GM18520 (cell line): ENCODE results near the gene PPT2.

Experiments used
- ATAC-seq: cut with Tn5 transposase; IDR thresholded peaks from one replicate; pipeline ENCODE4 v1.9.1; 2021; ENCODE audit not compliant: unreplicated experiment

The PPT2 gene

GRCh38 chr6:32153564-32154513, at the start of gene PPT2:
Gene PPT2, plus strand, starts transcription at chr6:32154141. Its CDS starts 454 bp downstream, at chr6:32154595.
- ATAC-seq = no peak

DNA sequence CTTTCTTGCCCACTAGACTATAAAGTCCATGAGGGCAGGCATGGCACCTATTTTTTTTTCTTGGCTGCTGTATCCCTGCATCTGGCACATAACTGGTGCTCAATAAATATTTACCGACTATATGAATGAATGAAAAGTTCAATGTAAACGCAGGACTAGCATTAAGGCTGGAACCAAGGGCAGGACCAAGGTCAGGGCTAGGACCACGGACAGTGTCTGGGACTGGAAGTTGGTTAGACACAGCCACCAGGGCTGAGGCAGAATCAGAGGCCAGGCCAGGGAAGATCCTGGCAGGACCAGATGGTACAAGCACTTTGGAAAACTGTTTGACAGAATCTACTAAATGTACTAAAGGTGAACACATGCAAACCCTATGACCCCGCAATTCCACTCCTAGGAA, 48.5 kb upstream of the PPT2 start:
- no peak for ATAC-seq

GRCh38 chr6:32107406-32107805, 46.5 kb upstream of the PPT2 start:
- no peak for ATAC-seq

DNA sequence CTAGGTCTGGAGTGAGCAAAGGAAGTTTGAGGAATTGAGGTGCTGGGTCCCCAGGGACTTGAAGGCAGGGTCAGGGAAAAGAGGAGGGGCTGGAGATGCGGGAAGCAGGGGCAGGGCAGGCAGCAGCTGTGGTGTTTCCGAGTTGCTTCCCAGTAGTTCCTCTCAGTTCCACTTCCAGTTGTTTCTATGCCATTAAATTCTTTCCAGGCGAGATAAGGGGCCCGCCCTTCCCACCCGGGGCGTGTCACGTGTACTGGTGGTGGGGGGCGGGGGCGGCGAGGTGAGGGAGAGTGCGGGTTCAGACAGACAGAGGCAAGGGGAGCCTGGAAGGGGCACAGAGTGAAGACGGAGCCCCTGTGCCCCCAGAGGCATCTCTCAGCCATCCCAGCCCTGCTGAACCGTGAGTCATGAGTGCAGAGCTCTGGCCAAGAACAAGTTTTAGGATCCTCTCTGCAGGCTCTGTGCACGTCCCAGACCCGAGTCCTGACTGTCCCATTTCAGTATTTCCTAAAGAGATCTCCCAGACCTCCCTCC, 45.8 kb upstream of the PPT2 start:
- no peak for ATAC-seq

DNA sequence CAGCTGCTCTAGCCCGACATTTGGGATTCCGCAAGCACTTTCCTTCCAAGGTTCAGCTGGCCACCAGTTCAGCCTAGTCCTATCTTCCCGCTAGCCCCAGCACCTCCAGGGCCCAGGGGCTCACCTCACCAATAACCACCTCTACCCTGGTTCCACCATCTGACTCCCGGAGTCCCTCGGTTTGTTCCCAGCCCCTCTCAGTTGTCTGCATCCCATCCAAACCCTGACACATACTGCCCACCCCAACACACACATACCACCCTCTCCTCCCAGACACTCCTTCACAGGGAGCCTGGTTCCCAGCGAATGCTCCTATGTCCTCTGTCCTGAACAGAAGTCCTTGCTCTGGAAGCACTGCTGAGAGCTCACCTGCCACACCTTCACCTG, 45.2 kb upstream of the PPT2 start:
- ATAC-seq = no peak

DNA sequence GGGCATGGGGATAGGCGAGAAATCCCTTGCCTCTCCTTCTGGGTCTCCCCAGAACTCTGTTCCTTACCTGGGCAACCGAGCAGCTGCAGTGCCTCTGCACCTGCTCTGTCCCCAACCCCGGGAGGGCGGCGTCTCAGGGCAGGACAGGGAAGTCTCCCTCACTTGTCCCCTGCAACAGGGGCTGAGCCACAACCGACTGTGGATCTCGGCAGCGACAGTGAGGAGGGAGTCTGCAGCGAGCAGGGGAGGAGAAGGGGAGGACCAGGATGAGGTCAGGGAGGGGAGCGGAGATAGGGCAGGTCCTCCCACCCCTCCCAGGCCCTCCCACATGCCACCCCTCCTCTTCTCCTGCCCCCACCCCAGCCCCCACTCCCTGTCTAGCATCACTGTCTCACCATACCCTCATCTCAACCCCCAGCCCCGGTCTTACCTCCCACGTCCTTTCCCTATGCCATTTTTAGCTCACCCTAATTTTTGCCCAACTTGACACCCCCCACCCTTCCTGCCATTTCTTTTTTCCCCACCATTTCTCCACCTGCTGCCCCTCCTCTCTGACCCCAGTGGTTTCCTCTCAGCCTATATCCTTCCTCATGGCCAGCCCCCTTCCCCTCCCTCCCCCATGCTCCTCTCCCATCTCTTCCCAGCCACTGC, 44.7 kb upstream of the PPT2 start, which contains the start of gene TNXB:
Gene TNXB, minus strand, starts transcription at position 225 of the 651 bp plus-strand sequence. CDS start 11,140 bp downstream, outside the sequence.
- ATAC-seq = no peak

- ATAC-seq = no peak
Measured at GRCh38 chr6:32109765-32110160, 44.2 kb upstream of the PPT2 start.

DNA sequence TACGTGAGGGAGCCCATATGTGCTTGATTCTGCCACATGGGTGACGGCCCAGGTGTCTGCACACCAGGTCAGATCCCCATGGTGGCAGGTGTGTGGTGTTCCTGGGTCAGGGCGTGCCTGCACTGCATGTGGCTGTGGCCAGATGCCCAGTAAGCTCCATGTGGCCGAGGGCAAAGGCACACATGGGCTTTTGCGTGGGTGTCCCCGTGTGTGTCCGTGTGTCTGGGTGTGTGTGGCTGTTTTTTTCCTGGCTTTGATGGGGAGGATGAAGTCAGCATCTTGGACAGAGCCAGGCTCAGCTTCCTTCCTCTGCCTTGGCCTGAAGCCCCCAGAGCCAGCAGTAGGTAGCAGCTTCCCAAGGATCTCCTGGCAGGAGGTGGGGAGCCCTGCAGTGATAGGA, 43.3 kb upstream of the PPT2 start:
- ATAC-seq = no peak

DNA sequence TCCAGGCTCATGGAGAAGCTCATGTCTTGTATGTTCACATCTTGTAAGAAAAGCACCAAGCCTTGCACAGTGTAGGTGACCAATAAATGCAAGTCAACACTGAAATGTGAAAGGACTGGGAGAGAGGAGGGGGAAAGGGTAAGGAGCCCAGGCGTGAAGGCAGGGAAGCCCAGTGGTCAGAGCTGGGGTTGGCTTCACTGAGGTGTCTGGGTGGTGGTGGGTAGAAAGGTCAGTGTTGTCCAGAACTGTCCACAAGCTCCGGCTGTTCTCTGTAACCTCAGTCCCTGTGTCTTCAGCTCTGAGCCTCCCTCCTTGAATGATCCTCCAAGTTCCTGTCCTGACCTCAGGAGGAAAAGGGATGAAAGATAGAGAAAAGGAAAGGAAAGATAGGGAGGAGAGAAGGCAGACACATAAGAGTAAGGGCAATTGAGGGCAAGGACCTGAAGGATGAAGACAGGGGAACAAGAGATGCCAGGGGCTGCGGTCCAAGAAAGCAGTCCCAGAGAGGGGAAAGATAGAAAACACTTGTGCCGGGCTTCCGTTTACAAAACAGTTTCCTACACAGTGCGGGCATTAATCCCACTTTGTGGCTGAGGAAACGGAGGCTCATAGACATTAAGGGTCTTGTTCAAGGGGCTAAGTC, 42.4 kb upstream of the PPT2 start:
- ATAC-seq = no peak

DNA sequence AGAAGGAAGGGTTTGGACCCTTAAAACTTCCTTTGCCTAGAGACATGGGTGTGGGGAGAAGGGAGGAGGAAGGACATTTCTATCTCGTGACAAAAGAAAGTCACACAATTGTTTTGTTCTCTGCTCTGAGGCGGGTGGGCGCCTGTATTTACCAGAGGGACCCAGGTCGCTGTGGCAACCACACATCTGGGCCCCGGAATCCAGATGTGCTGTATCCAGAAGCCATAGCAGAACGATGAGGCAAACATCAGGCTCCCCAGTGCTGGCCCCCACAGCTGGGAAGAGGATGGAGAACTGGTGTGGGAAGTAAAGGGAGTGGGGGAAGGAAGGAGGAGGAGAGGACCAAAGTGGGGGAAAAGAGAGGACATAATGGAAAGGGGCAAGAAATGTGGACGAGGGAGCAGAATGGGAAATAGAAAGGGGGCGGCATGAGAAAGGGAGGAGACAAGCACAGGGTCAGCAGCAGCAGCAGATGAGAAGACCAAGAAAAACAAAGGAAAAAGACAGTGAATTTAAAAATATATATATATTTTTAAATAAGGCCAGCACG, 41.4 kb upstream of the PPT2 start:
- no peak for ATAC-seq

DNA sequence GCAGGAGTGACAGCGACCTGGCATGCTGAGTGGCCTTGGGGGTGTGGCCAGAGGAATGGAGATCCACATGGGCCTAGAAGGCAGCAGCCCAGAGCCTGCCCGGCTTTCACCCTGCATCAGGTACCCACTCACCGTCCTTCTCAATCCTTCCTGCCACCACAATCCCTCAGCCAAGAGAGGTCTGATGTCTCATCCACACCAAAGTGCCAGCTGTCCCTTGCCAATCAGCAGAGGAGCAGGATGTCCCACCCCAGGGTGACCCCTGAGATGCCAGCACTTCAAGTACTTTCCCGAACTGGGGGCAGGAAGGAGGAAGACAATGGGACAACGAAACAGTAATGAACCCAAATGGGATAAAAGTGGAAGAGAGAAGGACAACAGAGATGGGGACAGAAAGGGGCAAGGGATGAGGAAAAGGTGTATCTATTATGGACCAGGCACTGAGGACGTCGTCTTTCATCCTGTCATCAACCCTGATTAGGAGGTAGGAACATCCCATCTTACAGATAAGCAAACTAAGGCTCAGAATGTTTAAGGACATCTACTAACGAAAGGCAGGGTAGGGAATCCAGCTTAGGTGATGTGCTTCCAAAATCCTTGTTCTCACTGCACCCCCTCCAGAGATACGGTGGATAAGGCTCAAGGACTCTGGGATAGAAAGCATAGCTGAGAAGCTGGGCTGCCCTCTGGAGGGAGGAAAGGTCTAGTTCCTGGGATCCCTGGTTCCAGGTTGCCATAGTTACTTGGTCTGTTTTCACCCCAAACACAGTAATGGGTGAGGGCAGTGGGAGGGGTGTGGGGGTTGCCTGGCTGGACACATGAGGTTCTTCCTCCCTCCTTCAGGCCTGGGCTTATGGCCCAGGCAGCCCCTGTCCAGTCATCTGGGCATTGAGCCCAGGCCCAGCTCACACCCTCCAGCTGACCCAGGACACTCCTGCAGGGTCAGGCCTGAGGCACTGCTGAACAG, 40.3 kb upstream of the PPT2 start:
- no peak for ATAC-seq

- ATAC-seq = no peak
Measured at GRCh38 chr6:32114796-32115195, 39.1 kb upstream of the PPT2 start.

DNA sequence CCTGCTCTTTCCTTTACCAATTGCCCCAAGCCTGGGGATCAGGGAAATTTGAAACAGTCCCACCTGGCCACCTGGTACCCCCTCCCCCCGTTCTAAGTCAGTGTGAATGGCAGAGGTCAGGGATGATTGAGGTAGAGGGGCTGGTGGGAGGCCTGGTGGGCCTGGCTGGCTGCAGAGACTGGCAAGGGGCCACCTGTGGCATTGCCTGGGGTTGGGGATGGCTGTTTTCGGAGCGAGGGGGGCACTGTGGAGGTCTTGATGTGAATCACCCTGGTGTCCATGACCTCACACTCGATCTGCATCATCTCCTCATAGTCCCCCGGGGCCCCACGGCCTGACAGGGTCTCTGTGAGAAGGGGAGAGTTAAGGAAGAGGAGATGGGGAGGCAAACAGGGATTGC, 38.3 kb upstream of the PPT2 start:
- no peak for ATAC-seq

- ATAC-seq = no peak
Measured at GRCh38 chr6:32116674-32117073, 37.3 kb upstream of the PPT2 start.

DNA sequence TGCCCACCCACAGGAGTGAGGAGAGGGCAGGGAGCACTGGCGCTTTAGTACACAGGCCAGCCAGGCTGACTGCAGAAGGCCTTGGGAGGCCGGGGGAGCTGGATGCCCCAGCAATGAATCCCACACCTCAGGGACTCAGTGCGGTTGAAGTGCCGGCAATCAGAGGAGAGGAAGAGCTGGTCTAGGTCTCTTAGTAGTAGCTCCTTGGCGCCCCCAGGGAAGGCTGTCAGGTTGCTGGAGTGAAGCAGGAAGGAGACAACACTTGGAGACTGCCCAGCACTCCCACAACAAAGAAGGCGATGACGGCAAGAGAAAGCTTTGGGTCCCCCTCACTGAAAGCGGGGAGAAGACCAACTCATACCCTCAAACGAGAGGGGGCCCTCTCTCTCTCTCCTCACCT, 36.5 kb upstream of the PPT2 start:
- no peak for ATAC-seq

- ATAC-seq = no peak
Measured at GRCh38 chr6:32118782-32119628, 34.9 kb upstream of the PPT2 start.

DNA sequence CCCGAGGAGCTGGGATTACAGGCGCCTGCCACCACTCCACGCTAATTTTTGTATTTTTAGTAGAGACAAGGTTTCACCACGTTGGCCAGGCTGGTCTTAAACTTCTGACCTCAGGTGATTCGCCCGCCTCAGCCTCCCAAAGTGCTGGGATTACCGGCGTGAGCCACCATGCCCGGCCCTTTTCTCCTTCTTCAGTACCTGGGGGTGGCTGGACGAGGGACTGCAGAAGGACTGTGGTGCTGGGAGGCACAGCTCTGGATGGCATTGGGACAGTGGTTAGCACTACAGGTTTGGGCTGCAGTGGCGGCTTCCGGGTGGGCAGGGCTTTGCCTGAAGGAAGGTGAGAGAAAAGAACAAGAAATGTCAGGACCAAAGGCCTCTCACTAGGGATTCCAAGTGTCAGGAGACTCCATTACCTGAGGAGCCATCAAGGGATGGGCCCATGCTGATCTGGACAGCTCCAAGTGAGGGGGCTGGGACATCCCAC, 33.3 kb upstream of the PPT2 start:
- no peak for ATAC-seq

- no peak for ATAC-seq
Measured at GRCh38 chr6:32123681-32124080, 30.3 kb upstream of the PPT2 start.

DNA sequence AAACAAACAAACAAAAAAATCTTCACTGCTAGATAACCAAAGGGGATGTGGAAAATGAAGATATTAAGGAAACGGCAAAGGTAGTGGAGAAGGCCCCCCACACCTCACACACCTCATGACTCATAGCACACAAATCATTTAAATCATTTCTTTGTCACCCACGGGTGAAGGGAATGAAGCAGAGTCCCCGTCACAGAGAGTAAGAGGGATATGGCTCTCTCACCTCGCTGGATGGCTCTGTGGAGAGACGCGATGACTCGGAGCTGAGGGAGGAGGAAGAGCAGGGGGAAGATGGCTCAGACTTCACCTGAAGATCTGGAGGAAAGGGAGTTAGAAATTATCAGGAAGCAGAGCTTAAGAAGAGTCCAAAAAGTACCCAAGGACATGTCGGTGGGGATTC, 27.1 kb upstream of the PPT2 start:
- no peak for ATAC-seq
